Mesenchymal stem cell (in vitro differentiated cells and primary cell): ENCODE data around the gene KCNIP4.

ENCODE experiments used
- DNase-seq: peaks from one replicate; pipeline ENCODE4 v3.0.0-alpha.2; 2013
- H2AFZ ChIP-seq: one replicate; pipeline ENCODE4 v1.6.1; 2013; ENCODE audit warnings: low read depth, mild to moderate bottlenecking, control low read depth, inconsistent platforms, low read length, moderate library complexity
- H2AK5ac ChIP-seq: 2 replicates; pipeline ENCODE4 v1.6.1; 2013; ENCODE audit warnings: low read length, moderate library complexity, mild to moderate bottlenecking, inconsistent platforms; ENCODE audit not compliant: severe bottlenecking
- H2BK120ac ChIP-seq: one replicate; pipeline ENCODE4 v1.6.1; 2013; ENCODE audit warnings: low read depth, mild to moderate bottlenecking, inconsistent platforms, low read length, moderate library complexity
- H2BK12ac ChIP-seq, 2 experiments: one replicate each; pipeline ENCODE4 v1.6.1; 2013; ENCODE audit warnings: inconsistent platforms in 2 of 2, low read length in 2 of 2, mild to moderate bottlenecking in 2 of 2, moderate library complexity in 2 of 2, control low read depth in 1 of 2
- H2BK15ac ChIP-seq: one replicate; pipeline ENCODE4 v1.6.1; 2013; ENCODE audit warnings: mild to moderate bottlenecking, low read depth, inconsistent platforms; ENCODE audit not compliant: poor library complexity, severe bottlenecking
- H2BK5ac ChIP-seq: 2 replicates; pipeline ENCODE4 v1.6.1; 2013; ENCODE audit warnings: low read depth, mild to moderate bottlenecking, low read length, control low read depth, inconsistent platforms; ENCODE audit not compliant: poor library complexity, severe bottlenecking
- H3K14ac ChIP-seq, 2 experiments: one replicate each; pipeline ENCODE4 v1.6.1; 2013; ENCODE audit warnings: inconsistent platforms in 2 of 2, low read length in 2 of 2, control low read depth in 1 of 2, mild to moderate bottlenecking in 1 of 2, moderate library complexity in 1 of 2
- H3K18ac ChIP-seq, 2 experiments: one replicate each; pipeline ENCODE4 v1.6.1; 2013; ENCODE audit warnings: inconsistent platforms in 2 of 2, low read length in 2 of 2, control low read depth in 1 of 2, low read depth in 1 of 2, mild to moderate bottlenecking in 1 of 2
- H3K23ac ChIP-seq, 2 experiments: one replicate each; pipeline ENCODE4 v1.6.1; 2013; ENCODE audit warnings: inconsistent platforms in 2 of 2, low read length in 2 of 2, mild to moderate bottlenecking in 2 of 2, moderate library complexity in 2 of 2, control low read depth in 1 of 2
- H3K27ac ChIP-seq: 2 replicates; pipeline ENCODE4 v1.5.1; 2013; ENCODE audit warnings: mild to moderate bottlenecking, moderate library complexity, low read length, control low read depth, inconsistent platforms; ENCODE audit not compliant: poor library complexity, severe bottlenecking
- H3K27me3 ChIP-seq, 2 experiments: 2 replicates each; pipeline versions ENCODE4 v1.6.1 to v1.7.0; 2013; ENCODE audit warnings: low read length in 2 of 2, mild to moderate bottlenecking in 2 of 2, moderate library complexity in 2 of 2, control low read depth in 1 of 2, inconsistent platforms in 1 of 2; ENCODE audit not compliant: control insufficient read depth in 1 of 2, insufficient read depth in 1 of 2
- H3K36me3 ChIP-seq, 2 experiments: 2 replicates each; pipeline versions ENCODE4 v1.6.1 to v1.7.0; 2013; ENCODE audit warnings: low read length in 2 of 2, control low read depth in 1 of 2, inconsistent platforms in 1 of 2, low read depth in 1 of 2, mild to moderate bottlenecking in 1 of 2; ENCODE audit not compliant: insufficient read depth in 2 of 2, control insufficient read depth in 1 of 2
- H3K4ac ChIP-seq, 2 experiments: one replicate each; pipeline ENCODE4 v1.6.1; 2013; ENCODE audit warnings: inconsistent platforms in 2 of 2, low read length in 2 of 2, mild to moderate bottlenecking in 2 of 2, moderate library complexity in 2 of 2, control low read depth in 1 of 2, low read depth in 1 of 2
- H3K4me1 ChIP-seq: 2 replicates; pipeline ENCODE4 v1.6.1; 2013; ENCODE audit warnings: low read depth, low read length, control low read depth; ENCODE audit not compliant: control insufficient read depth, insufficient read depth
- H3K4me2 ChIP-seq: 2 replicates; pipeline ENCODE4 v1.6.1; 2013; ENCODE audit warnings: low read length, mild to moderate bottlenecking, inconsistent platforms; ENCODE audit not compliant: poor library complexity, severe bottlenecking
- H3K4me3 ChIP-seq, 2 experiments: 2 replicates each; pipeline versions ENCODE4 v1.5.1 to v1.7.0; 2013; ENCODE audit warnings: low read length in 2 of 2, mild to moderate bottlenecking in 2 of 2, control low read depth in 1 of 2, low read depth in 1 of 2; ENCODE audit not compliant: insufficient read depth in 1 of 2
- H3K79me1 ChIP-seq: replicated peaks from 2 replicates; pipeline ENCODE4 v1.6.1; 2013; ENCODE audit warnings: mild to moderate bottlenecking, control low read depth, low read length, inconsistent platforms; ENCODE audit not compliant: poor library complexity, severe bottlenecking
- H3K9ac ChIP-seq: 2 replicates; pipeline ENCODE4 v1.7.0; 2013; ENCODE audit warnings: mild to moderate bottlenecking, low read length, moderate library complexity
- H3K9me3 ChIP-seq: 2 replicates; pipeline ENCODE4 v1.7.0; 2013; ENCODE audit warnings: mild to moderate bottlenecking, low read length; ENCODE audit not compliant: control insufficient read depth
- H4K8ac ChIP-seq: one replicate; pipeline ENCODE4 v1.6.1; 2013; ENCODE audit warnings: inconsistent platforms, mild to moderate bottlenecking, low read length, moderate library complexity
- H4K91ac ChIP-seq: one replicate; pipeline ENCODE4 v1.6.1; 2013; ENCODE audit warnings: mild to moderate bottlenecking, low read length, inconsistent platforms
- WGBS: methylation state at CpG from one replicate; pipeline ENCODE4 v1.1.7; 2013; ENCODE audit warnings: mixed read lengths; 5-methylcytosine and 5-hydroxymethylcytosine counted together

KCNIP4 gene

DNA sequence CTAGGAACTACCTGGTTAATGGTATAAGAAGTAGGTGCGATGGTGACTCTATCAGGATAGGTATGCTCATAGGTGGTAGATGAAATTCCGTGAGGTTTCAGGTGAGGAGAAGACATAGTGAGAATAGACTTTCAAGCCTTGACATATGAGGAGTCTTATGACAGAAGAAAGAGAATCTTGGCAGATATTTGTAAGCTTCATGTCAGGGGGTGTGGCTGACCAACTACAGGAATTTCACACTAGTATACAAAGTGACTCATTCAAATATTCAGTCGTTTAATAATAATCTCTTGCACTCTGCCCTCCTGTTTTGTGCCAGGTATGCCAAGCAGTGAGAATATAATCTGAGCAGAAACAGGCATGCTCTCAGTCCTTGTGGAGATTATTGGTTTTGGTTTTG, 1225.6 kb downstream of the KCNIP4 start:
- no peak overlapping the region for H3K23ac ChIP-seq
- no peaks in the 10 kb centered on the region for H3K4me1 ChIP-seq
- no peak overlapping the region for H3K14ac ChIP-seq
- H3K27me3 ChIP-seq = no peaks in the 10 kb centered on the region
- no peak overlapping the region for H3K4me3 ChIP-seq
- peaks cover 14% of the 10 kb centered on the region for H3K9me3 ChIP-seq
- H3K18ac ChIP-seq = no peak overlapping the region
- H3K36me3 ChIP-seq = peaks cover 14 to 70% of the 10 kb centered on the region in 2 experiments
- 64% methylated on average over 3 of the region's 3 CpGs for WGBS
- no peak overlapping the region for H2BK15ac ChIP-seq
- H3K27ac ChIP-seq = no peak overlapping the region
- H3K79me1 ChIP-seq = peaks cover 8% of the 10 kb centered on the region
- no peak overlapping the region for H3K9ac ChIP-seq
- no peak overlapping the region for H2BK12ac ChIP-seq
- no peak overlapping the region for H2BK5ac ChIP-seq
- DNase-seq = no peak
- H2AK5ac ChIP-seq = no peak overlapping the region
- H4K8ac ChIP-seq = no peak overlapping the region
- no peak overlapping the region for H2BK120ac ChIP-seq
- H3K4ac ChIP-seq = no peak overlapping the region
- no peak overlapping the region for H4K91ac ChIP-seq
- no peak overlapping the region for H2AFZ ChIP-seq
- H3K4me2 ChIP-seq = no peak overlapping the region

DNA sequence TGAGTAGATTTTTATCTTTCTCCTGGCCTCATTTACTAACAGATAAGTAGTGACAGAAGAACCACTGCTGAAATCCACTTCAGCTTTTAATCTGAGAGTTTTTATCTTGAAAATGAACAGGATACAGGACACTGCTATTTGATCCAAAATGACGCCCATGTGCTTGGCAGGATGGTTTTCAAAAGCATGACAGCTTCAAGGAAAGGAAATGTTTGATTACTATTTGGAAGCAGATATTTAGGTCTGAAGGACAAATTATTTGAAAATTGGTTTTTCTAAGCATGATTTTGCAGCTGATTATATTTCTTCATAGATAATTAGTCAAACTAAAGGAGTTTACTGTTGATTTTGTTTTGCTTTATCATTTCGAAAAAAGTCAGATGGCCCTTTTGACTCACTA, 1237.2 kb downstream of the KCNIP4 start:
- no peak overlapping the region for H2BK120ac ChIP-seq

DNA sequence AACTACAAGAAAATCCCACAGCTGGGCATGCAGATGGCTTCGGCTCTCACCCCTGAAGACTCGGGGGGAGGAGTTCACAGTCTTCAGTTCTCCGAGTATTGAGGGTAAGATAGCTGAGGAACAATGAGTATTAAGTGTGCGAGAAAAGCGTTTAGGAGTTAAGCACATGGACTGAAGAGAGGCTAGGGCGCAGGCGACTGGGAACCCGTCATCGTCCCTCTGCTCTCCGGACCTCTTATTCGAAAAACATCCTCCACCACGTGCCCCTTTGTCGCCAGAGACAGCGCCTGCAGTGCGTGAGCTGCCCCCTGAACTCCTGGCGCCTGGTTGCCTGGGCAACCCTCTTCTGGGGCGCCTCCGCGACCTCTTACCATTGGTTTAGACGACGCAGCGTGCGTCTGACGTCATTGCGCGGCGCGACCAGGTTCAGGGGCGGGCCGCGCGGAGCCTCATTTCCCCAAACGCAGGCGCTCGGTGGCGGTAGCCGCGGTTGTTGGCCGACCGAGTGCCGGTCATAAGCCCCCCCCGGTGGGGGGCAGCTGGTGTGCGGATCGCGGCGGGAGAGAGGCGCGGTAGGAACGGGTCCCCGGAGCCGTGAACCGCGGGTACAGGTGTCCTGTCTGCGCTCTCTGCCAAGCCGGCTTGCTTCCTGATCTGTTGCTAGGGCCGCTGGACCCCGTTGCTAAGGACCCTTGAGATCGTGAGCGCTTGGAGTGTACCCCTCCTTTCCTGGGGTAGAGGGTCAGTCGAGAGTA, 1248.4 kb downstream of the KCNIP4 start, which contains the start of gene PACRGL:
TSS of gene PACRGL (plus strand) at position 452 of the 755 bp plus-strand sequence. CDS start 4,024 bp downstream, outside the sequence.
- Histone ChIP-seq H3K9me3 (no peaks in the 10 kb centered on the region), H4K91ac (no peak within 1 kb of the TSS), H2BK5ac (peak within 1 kb of the TSS; percentile 20), H3K79me1 (peaks cover 14% of the 10 kb centered on the region), H3K27me3 (no peaks in the 10 kb centered on the region), H3K4me3 (peak within 1 kb of the TSS; percentile 74 to 93), H3K4ac (peak within 1 kb of the TSS in 1 of 2 experiments; percentile 89), H3K36me3 (peaks cover 1 to 13% of the 10 kb centered on the region in 2 experiments), H3K9ac (peak within 1 kb of the TSS; percentile 97), H2BK15ac (peak within 1 kb of the TSS; percentile 3), H2AK5ac (no peak within 1 kb of the TSS), H3K4me2 (peak within 1 kb of the TSS; percentile 86), H2BK12ac (no peak within 1 kb of the TSS), H3K27ac (peak within 1 kb of the TSS; percentile 43), H2AFZ (peak within 1 kb of the TSS; percentile 89), H2BK120ac (no peak within 1 kb of the TSS), H3K14ac (no peak within 1 kb of the TSS), H3K18ac (peak within 1 kb of the TSS in 1 of 2 experiments; percentile 28), H3K23ac (no peak within 1 kb of the TSS), H3K4me1 (peaks cover 2% of the 10 kb centered on the region), H4K8ac (peak within 1 kb of the TSS; percentile 95)
- whole genome bisulfite sequencing = under 1% methylated on average over 57 of the region's 60 CpGs
- peak; percentile 97 for DNase-seq

More for the DNA sequence above, 1237.2 kb downstream of the KCNIP4 start:
- Histone ChIP-seq H2BK5ac (no peak overlapping the region), H3K27ac (no peak overlapping the region), H3K4me3 (no peak overlapping the region), H2BK15ac (no peak overlapping the region), H3K79me1 (peaks cover 6% of the 10 kb centered on the region), H2BK12ac (no peak overlapping the region), H3K4me2 (no peak overlapping the region), H4K8ac (no peak overlapping the region), H4K91ac (no peak overlapping the region), H2AK5ac (no peak overlapping the region), H3K18ac (no peak overlapping the region), H3K14ac (no peak overlapping the region), H3K23ac (no peak overlapping the region), H3K36me3 (peaks cover 4 to 68% of the 10 kb centered on the region in 2 experiments), H3K9me3 (peaks cover 7% of the 10 kb centered on the region), H3K27me3 (no peaks in the 10 kb centered on the region), H3K4ac (no peak overlapping the region), H3K9ac (no peak overlapping the region), H3K4me1 (no peaks in the 10 kb centered on the region), H2AFZ (no peak overlapping the region)
- DNase-seq = no peak
- WGBS = 98% methylated on average over 2 of the region's 2 CpGs

DNA sequence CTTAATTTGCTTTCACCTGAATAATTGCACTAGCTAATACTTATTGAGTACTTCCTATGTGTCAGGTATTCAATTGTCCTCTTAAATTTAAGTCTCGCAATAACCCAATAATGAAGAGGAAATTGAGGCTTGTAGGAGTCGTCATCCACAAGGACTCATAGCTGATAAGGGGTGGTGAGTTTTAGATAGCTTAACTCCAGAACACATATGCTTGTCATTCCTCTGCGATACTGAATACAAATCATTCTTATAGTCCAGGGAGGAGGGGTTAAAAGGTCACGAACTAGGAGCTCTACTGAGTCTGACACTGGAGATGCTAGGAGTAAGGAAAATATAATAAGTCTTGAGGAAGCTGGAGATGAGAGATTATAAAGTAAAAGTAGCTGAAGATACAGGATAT, 1249.8 kb downstream of the KCNIP4 start:
- Histone ChIP-seq H3K36me3 (no peaks in the 10 kb centered on the region), H2BK5ac (no peak overlapping the region), H3K18ac (no peak overlapping the region), H3K4me1 (peaks cover 2% of the 10 kb centered on the region), H4K91ac (no peak overlapping the region), H2BK120ac (no peak overlapping the region), H2BK15ac (no peak overlapping the region), H3K4me3 (no peak overlapping the region), H2AFZ (no peak overlapping the region), H3K27me3 (no peaks in the 10 kb centered on the region), H2AK5ac (no peak overlapping the region), H3K79me1 (peaks cover 9% of the 10 kb centered on the region), H3K23ac (no peak overlapping the region), H3K9me3 (no peaks in the 10 kb centered on the region), H2BK12ac (no peak overlapping the region), H4K8ac (no peak overlapping the region), H3K4me2 (no peak overlapping the region), H3K9ac (no peak overlapping the region), H3K4ac (no peak overlapping the region), H3K27ac (no peak overlapping the region), H3K14ac (no peak overlapping the region)
- DNase-seq = no peak
- WGBS = 85% methylated on average over 4 of the region's 4 CpGs
